GM12891 (cell line): ENCODE results near the gene OXGR1.

ENCODE experiments used
- PAX5 ChIP-seq: IDR thresholded peaks from 2 replicates; pipeline ENCODE4 v1.6.1; 2011; ENCODE audit warnings: low read length, moderate library complexity, mild to moderate bottlenecking; ENCODE audit not compliant: insufficient read depth, severe bottlenecking
- POLR2A ChIP-seq: IDR thresholded peaks from 2 replicates; pipeline ENCODE4 v1.6.1; 2011; ENCODE audit warnings: low read depth, low read length, control low read depth
- POLR2AphosphoS5 ChIP-seq: IDR thresholded peaks from 2 replicates; pipeline ENCODE4 v1.6.1; 2011; ENCODE audit warnings: low read depth, low read length, control low read depth
- POU2F2 ChIP-seq: IDR thresholded peaks from 2 replicates; pipeline ENCODE4 v1.6.1; 2011; ENCODE audit warnings: low read depth, mild to moderate bottlenecking, control low read depth, low read length, moderate library complexity
- SPI1 ChIP-seq: IDR thresholded peaks from 2 replicates; pipeline ENCODE4 v1.6.1; 2011; ENCODE audit warnings: low read depth, low read length, control low read depth
- TAF1 ChIP-seq: IDR thresholded peaks from 2 replicates; pipeline ENCODE4 v1.6.1; 2011; ENCODE audit warnings: low read depth, low read length, control low read depth

GRCh38 chr13:96946709-96947311 lies 47.5 kb downstream of the OXGR1 start:
- no peak for TF ChIP-seq POLR2A
- no peak for TF ChIP-seq POLR2AphosphoS5
- no peak for TF ChIP-seq TAF1
- TF ChIP-seq PAX5: no peak
- TF ChIP-seq SPI1: no peak
- no peak for TF ChIP-seq POU2F2
